ENCODE measurements around the gene ZBTB17. TPM values are rescaled to one million over a fixed set of nuclear protein-coding genes. Genes with fewer than 3 reads are reported as not detected.

Gene ZBTB17
- total and polyA plus RNA-seq, 2 of the 4 experiments (the other 2 are of a cell fraction): 26.3 to 58.2 TPM

GRCh38 chr1:15946571-15947381 lies 29.1 kb downstream of the ZBTB17 start (continued):
- no peak for TF ChIP-seq MAFK (IDR thresholded peaks at IDR 0.05; ENCODE audit: low read depth, low read length)

GRCh38 chr1:15945832-15946448 lies 30.0 kb downstream of the ZBTB17 start:
- no peak overlapping the region for H3K27ac ChIP-seq (ENCODE audit: insufficient read depth, low read length)
- no peaks in the 10 kb centered on the region for H3K9me3 ChIP-seq (ENCODE audit: control insufficient read depth, insufficient read depth, low read length)
- WGBS, 2 experiments (ENCODE audit: extremely low coverage in 2 of 2, insufficient read length in 1 of 2): 96% methylated on average over 3 of the region's 17 CpGs; no CpG with 5 or more reads in 1 of the 2 experiments
- no peak overlapping the region for H2BK15ac ChIP-seq (ENCODE audit: low read depth, low read length)
- H3K4me1 ChIP-seq (ENCODE audit: control insufficient read depth, insufficient read depth, low read length): peaks cover 26% of the 10 kb centered on the region
- no peak overlapping the region for H3K14ac ChIP-seq (replicated peaks; ENCODE audit: low read depth, low read length)
- BruUV-seq (replicated peaks): no TSS peak
- no peak overlapping the region for H2AFZ ChIP-seq (replicated peaks; ENCODE audit: low read length, poor library complexity)
- peaks cover 6% of the 10 kb centered on the region; the same call in 1 of the 2 replicates for H4K20me1 ChIP-seq (ENCODE audit: insufficient read depth, low read length)
- no peak overlapping the region for H2AK9ac ChIP-seq (replicated peaks; ENCODE audit: low read depth, low read length, poor library complexity)
- H3K4ac ChIP-seq (ENCODE audit: low read depth, low read length): no peak overlapping the region
- in situ Hi-C loops (cut with MboI; ENCODE audit: low sequenced_read_pairs) (no loop called here), dilution Hi-C loops (cut with HindIII; ENCODE audit: low sequenced_read_pairs, unreplicated experiment) (no loop called here), intact Hi-C loops (cut with micrococcal nuclease) (no loop called here)
- H3K9me1 ChIP-seq (ENCODE audit: insufficient read depth, low read length): peaks cover 31% of the 10 kb centered on the region
- peaks cover 67% of the 10 kb centered on the region for H3K36me3 ChIP-seq (ENCODE audit: control insufficient read depth, insufficient read depth, low read length)
- no peak overlapping the region for H3K18ac ChIP-seq (ENCODE audit: low read depth, low read length)
- no peak overlapping the region for H2BK5ac ChIP-seq (ENCODE audit: low read depth, low read length, poor library complexity, severe bottlenecking)
- H2BK20ac ChIP-seq (ENCODE audit: low read depth, low read length): no peak overlapping the region
- no peak overlapping the region for H3K9ac ChIP-seq (ENCODE audit: low read depth, low read length)
- no peak overlapping the region for H4K8ac ChIP-seq (ENCODE audit: low read depth in 2 of 2, low read length in 2 of 2)
- CTCF ChIA-PET: no interaction called here
- POLR2A ChIA-PET (ENCODE audit: unreplicated experiment): no interaction called here
- no peak overlapping the region for H4K5ac ChIP-seq (ENCODE audit: low read depth, low read length)
- ATAC-seq (ENCODE audit: low read depth) (no peak), DNase-seq (no peak)
- no peak overlapping the region for H4K91ac ChIP-seq (ENCODE audit: insufficient read depth, low read depth, low read length)
- H3K79me1 ChIP-seq (ENCODE audit: low read depth in 1 of 2, low read length in 2 of 2): peaks cover 28 to 71% of the 10 kb centered on the region in 2 experiments; a peak in 3 of 4 replicates
- H2BK120ac ChIP-seq (ENCODE audit: low read depth, low read length): no peak overlapping the region
- H3K23ac ChIP-seq (ENCODE audit: low read depth, low read length): no peak overlapping the region
- H3K27me3 ChIP-seq (ENCODE audit: control insufficient read depth, insufficient read depth, low read length): no peaks in the 10 kb centered on the region
- H3K4me2 ChIP-seq (ENCODE audit: low read depth, low read length): no peak overlapping the region
- H2AK5ac ChIP-seq (ENCODE audit: low read depth, low read length): no peak overlapping the region
- TF ChIP-seq CHD1 (IDR thresholded peaks at IDR 0.05; ENCODE audit: low read depth, low read length) (no peak), RFX5 (IDR thresholded peaks at IDR 0.05; ENCODE audit: low read depth, low read length) (no peak), NFE2L2 (IDR thresholded peaks at IDR 0.05; ENCODE audit: low read depth, low read length) (no peak), RAD21 (IDR thresholded peaks at IDR 0.05; ENCODE audit: low read length) (no peak), BHLHE40 (IDR thresholded peaks at IDR 0.05; ENCODE audit: low read depth, low read length) (no peak), USF2 (IDR thresholded peaks at IDR 0.05; ENCODE audit: low read depth, low read length) (no peak)
- TF ChIP-seq, protein P1, sequence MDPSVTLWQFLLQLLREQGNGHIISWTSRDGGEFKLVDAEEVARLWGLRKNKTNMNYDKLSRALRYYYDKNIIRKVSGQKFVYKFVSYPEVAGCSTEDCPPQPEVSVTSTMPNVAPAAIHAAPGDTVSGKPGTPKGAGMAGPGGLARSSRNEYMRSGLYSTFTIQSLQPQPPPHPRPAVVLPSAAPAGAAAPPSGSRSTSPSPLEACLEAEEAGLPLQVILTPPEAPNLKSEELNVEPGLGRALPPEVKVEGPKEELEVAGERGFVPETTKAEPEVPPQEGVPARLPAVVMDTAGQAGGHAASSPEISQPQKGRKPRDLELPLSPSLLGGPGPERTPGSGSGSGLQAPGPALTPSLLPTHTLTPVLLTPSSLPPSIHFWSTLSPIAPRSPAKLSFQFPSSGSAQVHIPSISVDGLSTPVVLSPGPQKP (IDR thresholded peaks at IDR 0.05; ENCODE audit: borderline replicate concordance, low read depth, low read length): no peak
- no peak overlapping the region for H3K56ac ChIP-seq (ENCODE audit: extremely low read depth, insufficient read depth, low read length)
- no peak overlapping the region for H3K4me3 ChIP-seq (ENCODE audit: insufficient read depth, low read depth, low read length)
